RPMI8226 (cell line): ENCODE data around the gene CYTH4.

ENCODE experiments used
- DNase-seq: peaks from one replicate; pipeline ENCODE4 v3.0.0-alpha.2; 2015

The CYTH4 gene

GRCh38 chr22:37331034-37331428, 48.7 kb downstream of the CYTH4 start:
- DNase-seq = no peak

DNA sequence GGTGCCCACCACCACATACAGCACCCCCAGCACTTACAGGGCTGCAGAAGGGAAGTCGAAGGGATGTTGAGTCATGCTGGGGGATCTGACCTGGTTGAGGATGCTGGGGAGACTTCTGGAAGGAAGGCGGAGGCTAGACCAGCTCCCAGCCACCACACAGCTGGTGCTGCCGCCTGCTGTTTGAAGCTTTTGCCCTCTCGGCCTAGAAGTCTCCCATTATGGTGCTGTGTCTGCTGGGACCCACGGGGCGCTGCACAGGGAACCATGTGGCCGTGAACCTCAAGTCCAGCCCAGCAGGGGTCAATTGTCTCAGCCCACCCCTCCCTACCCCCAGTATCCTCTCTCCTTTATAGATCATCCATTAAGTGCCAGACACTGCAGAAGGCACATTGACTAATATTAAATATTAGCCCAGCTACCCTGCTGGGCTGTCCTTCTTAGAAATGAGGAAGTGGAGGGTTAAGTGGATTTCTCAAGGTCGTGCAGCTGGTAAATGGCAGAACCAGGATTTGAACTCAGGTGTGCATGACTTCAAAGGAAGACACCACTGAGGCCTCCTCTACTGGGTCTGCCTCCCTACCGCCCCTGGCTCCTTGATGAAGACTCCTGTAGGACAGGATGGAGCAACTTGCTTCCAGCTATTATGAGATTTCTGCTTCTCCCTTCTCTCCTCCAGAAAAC, 49.7 kb downstream of the CYTH4 start:
- DNase-seq = peak; percentile 46

GRCh38 chr22:37333724-37334460, 51.6 kb downstream of the CYTH4 start:
- no peak for DNase-seq

- no peak for DNase-seq
These were observed 52.2 kb downstream of the CYTH4 start for GRCh38 chr22:37334461-37334858.

- DNase-seq = no peak
These were observed 52.8 kb downstream of the CYTH4 start for GRCh38 chr22:37334859-37335805.

GRCh38 chr22:37335806-37336199, 53.5 kb downstream of the CYTH4 start:
- no peak for DNase-seq

- peak; percentile 30 for DNase-seq
These were observed 54.3 kb downstream of the CYTH4 start for GRCh38 chr22:37336579-37336978.

GRCh38 chr22:37337204-37337943, 55.1 kb downstream of the CYTH4 start:
- no peak for DNase-seq

GRCh38 chr22:37338539-37339246, 56.4 kb downstream of the CYTH4 start:
- DNase-seq = no peak

GRCh38 chr22:37340331-37341262, 58.3 kb downstream of the CYTH4 start:
- DNase-seq = no peak

- no peak for DNase-seq
These were observed 59.8 kb downstream of the CYTH4 start for GRCh38 chr22:37342065-37342464.

DNA sequence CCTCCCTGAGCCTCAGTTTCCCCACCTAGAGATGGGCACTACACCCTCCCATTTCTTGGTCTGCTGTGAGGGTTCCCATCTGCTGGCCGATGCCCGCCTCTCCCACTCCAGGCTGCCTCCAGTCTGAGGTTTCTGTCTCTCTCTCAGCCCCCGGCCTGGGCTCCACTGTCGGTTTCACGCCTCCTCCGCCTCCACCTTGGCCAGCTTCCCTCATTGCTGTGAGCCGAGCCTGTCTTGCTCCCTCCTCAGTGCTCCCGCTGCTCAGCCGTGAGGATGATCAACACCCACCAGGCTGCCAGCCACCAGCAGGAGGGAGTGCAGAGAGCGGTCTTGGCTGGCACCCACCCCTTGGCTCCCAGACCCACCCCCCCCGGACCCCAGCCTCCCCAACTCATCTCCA, 61.0 kb downstream of the CYTH4 start:
- no peak for DNase-seq

- DNase-seq = no peak
These were observed 61.8 kb downstream of the CYTH4 start for GRCh38 chr22:37343863-37344734.

GRCh38 chr22:37344735-37345449, 62.6 kb downstream of the CYTH4 start:
- no peak for DNase-seq

- DNase-seq = no peak
These were observed 63.7 kb downstream of the CYTH4 start for GRCh38 chr22:37345863-37346504.

DNA sequence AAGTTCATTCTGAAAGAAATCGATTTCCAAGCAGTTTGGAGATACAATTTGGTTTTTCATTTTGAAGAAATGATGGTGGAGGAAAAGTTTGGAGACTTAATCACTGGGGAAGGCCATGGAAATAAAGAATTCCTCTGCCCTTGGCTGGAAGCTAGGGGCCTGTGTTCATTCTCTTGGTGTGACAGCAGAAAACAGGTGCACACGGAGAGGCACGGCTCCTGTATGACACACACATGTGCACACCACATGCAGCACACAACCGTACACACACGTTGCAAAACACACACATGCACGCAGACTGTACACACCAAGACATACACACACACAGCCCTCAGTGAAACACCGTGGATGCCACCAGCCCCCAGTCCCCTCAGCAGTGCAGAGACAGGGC, 64.2 kb downstream of the CYTH4 start:
- DNase-seq = no peak

- DNase-seq = no peak
These were observed 66.9 kb downstream of the CYTH4 start for GRCh38 chr22:37349043-37349814.

GRCh38 chr22:37351232-37351631, 68.9 kb downstream of the CYTH4 start:
- peak; percentile 68 for DNase-seq
